Measurements from ENCODE around the gene UBAC2. TPM values are rescaled to one million over a fixed set of nuclear protein-coding genes. Genes with fewer than 3 reads are reported as not detected.

UBAC2 gene
- total and polyA plus RNA-seq, 2 of the 8 experiments (the other 6 are each of a cell fraction or from before 2014, with no cell fraction given): 75.9 to 76.9 TPM

- TF ChIP-seq, protein P1, sequence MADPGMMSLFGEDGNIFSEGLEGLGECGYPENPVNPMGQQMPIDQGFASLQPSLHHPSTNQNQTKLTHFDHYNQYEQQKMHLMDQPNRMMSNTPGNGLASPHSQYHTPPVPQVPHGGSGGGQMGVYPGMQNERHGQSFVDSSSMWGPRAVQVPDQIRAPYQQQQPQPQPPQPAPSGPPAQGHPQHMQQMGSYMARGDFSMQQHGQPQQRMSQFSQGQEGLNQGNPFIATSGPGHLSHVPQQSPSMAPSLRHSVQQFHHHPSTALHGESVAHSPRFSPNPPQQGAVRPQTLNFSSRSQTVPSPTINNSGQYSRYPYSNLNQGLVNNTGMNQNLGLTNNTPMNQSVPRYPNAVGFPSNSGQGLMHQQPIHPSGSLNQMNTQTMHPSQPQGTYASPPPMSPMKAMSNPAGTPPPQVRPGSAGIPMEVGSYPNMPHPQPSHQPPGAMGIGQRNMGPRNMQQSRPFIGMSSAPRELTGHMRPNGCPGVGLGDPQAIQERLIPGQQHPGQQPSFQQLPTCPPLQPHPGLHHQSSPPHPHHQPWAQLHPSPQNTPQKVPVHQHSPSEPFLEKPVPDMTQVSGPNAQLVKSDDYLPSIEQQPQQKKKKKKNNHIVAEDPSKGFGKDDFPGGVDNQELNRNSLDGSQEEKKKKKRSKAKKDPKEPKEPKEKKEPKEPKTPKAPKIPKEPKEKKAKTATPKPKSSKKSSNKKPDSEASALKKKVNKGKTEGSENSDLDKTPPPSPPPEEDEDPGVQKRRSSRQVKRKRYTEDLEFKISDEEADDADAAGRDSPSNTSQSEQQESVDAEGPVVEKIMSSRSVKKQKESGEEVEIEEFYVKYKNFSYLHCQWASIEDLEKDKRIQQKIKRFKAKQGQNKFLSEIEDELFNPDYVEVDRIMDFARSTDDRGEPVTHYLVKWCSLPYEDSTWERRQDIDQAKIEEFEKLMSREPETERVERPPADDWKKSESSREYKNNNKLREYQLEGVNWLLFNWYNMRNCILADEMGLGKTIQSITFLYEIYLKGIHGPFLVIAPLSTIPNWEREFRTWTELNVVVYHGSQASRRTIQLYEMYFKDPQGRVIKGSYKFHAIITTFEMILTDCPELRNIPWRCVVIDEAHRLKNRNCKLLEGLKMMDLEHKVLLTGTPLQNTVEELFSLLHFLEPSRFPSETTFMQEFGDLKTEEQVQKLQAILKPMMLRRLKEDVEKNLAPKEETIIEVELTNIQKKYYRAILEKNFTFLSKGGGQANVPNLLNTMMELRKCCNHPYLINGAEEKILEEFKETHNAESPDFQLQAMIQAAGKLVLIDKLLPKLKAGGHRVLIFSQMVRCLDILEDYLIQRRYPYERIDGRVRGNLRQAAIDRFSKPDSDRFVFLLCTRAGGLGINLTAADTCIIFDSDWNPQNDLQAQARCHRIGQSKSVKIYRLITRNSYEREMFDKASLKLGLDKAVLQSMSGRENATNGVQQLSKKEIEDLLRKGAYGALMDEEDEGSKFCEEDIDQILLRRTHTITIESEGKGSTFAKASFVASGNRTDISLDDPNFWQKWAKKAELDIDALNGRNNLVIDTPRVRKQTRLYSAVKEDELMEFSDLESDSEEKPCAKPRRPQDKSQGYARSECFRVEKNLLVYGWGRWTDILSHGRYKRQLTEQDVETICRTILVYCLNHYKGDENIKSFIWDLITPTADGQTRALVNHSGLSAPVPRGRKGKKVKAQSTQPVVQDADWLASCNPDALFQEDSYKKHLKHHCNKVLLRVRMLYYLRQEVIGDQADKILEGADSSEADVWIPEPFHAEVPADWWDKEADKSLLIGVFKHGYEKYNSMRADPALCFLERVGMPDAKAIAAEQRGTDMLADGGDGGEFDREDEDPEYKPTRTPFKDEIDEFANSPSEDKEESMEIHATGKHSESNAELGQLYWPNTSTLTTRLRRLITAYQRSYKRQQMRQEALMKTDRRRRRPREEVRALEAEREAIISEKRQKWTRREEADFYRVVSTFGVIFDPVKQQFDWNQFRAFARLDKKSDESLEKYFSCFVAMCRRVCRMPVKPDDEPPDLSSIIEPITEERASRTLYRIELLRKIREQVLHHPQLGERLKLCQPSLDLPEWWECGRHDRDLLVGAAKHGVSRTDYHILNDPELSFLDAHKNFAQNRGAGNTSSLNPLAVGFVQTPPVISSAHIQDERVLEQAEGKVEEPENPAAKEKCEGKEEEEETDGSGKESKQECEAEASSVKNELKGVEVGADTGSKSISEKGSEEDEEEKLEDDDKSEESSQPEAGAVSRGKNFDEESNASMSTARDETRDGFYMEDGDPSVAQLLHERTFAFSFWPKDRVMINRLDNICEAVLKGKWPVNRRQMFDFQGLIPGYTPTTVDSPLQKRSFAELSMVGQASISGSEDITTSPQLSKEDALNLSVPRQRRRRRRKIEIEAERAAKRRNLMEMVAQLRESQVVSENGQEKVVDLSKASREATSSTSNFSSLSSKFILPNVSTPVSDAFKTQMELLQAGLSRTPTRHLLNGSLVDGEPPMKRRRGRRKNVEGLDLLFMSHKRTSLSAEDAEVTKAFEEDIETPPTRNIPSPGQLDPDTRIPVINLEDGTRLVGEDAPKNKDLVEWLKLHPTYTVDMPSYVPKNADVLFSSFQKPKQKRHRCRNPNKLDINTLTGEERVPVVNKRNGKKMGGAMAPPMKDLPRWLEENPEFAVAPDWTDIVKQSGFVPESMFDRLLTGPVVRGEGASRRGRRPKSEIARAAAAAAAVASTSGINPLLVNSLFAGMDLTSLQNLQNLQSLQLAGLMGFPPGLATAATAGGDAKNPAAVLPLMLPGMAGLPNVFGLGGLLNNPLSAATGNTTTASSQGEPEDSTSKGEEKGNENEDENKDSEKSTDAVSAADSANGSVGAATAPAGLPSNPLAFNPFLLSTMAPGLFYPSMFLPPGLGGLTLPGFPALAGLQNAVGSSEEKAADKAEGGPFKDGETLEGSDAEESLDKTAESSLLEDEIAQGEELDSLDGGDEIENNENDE (IDR thresholded peaks at IDR 0.05; ENCODE audit: insufficient replicate concordance, low read length): no peak
- TF ChIP-seq CHD2 (IDR thresholded peaks at IDR 0.05; ENCODE audit: low read length): no peak
- TF ChIP-seq GABPA (IDR thresholded peaks at IDR 0.05; ENCODE audit: borderline replicate concordance, insufficient read depth, low read length): no peak
- TF ChIP-seq BACH1 (IDR thresholded peaks at IDR 0.05; ENCODE audit: low read length): no peak
- no peak for TF ChIP-seq TEAD4 (IDR thresholded peaks at IDR 0.05; ENCODE audit: low read depth, low read length)
- TF ChIP-seq RBBP5 (IDR thresholded peaks at IDR 0.05; ENCODE audit: borderline replicate concordance, low read depth, low read length): no peak
Observed at GRCh38 chr13:99433543-99434075, 233.0 kb downstream of the UBAC2 start (continued).
